Breast epithelium (tissue), 4 donors: ENCODE measurements around the gene PROK1. TPM values are rescaled to one million over a fixed set of nuclear protein-coding genes. Genes with fewer than 3 reads are reported as not detected.

Experiments
- DNase-seq, 2 donors: peaks; one replicate each; pipeline ENCODE4 v3.0.0-alpha.2; 2019; ENCODE audit warnings: low spot score in 2 of 2
- H3K27ac ChIP-seq, 2 donors: fragments of 200-600 bp; sonication (generic) in 1 of 2; one replicate each; pipeline ENCODE4 v1.5.1; 2016 to 2019; ENCODE audit warnings: mild to moderate bottlenecking in 1 of 2
- H3K27me3 ChIP-seq, 2 donors: fragments of 200-600 bp; sonication (generic) in 1 of 2; one replicate each; pipeline versions ENCODE4 v1.5.1 to v1.6.0; 2017 to 2019; ENCODE audit warnings: control low read depth in 1 of 2, mild to moderate bottlenecking in 1 of 2
- H3K36me3 ChIP-seq: fragments of 200-600 bp; one replicate; pipeline ENCODE4 v1.5.1; 2019
- H3K4me1 ChIP-seq, 2 donors: fragments of 200-600 bp; sonication (generic); one replicate each; pipeline ENCODE4 v1.5.1; 2016 to 2019; ENCODE audit warnings: control low read depth in 1 of 2
- H3K4me3 ChIP-seq, 3 donors: fragments of 200-600 bp; sonication (generic); 1 replicate in 2 of 3; 2 replicates in 1 of 3; pipeline ENCODE4 v1.5.1; 2016 to 2019; ENCODE audit warnings: mild to moderate bottlenecking in 3 of 3, moderate library complexity in 2 of 3
- H3K9me3 ChIP-seq, 2 donors: fragments of 200-600 bp; sonication (generic) in 1 of 2; one replicate each; pipeline ENCODE4 v1.5.1; 2016 to 2019; ENCODE audit warnings: control low read depth in 1 of 2
- POLR2A ChIP-seq: fragments of 450-650 bp; IDR thresholded peaks from one replicate; pipeline ENCODE4 v1.6.1; 2016; ENCODE audit warnings: antibody characterized with exemption, mild to moderate bottlenecking, moderate library complexity
- POLR2AphosphoS5 ChIP-seq, 3 donors: sonication (generic); formaldehyde crosslinking; IDR thresholded peaks; one replicate each; pipeline ENCODE4 v1.6.1; 2017; ENCODE audit warnings: antibody characterized with exemption in 3 of 3
- intact Hi-C: fragments of 100-400 bp; cut with DNase I; formaldehyde crosslinking; loops from one replicate; pipeline ENCODE4 v1.15.1; 2023; ENCODE audit warnings: low total_unique reads
- total RNA-seq, 3 donors: library from RNA; depleted of rRNA; stranded (reverse); fragments of >200 nt; gene quantifications; one replicate each; pipeline ENCODE4 v1.1.0, GENCODE V29; 2016
- TF ChIP-seq, protein P1 (sequence below), 3 donors: fragments of 450-650 bp; IDR thresholded peaks; one replicate each; pipeline ENCODE4 v1.5.1; 2016 to 2017; ENCODE audit warnings: antibody characterized with exemption in 3 of 3, mild to moderate bottlenecking in 3 of 3, moderate library complexity in 3 of 3

Gene PROK1
- total RNA-seq, 3 donors from 2014 or later, result 0.66 to 42.9 (median 0.73) TPM

GRCh38 chr1:110425612-110426152 lies 25.3 kb upstream of the PROK1 start:
- TF ChIP-seq POLR2A (no peak), POLR2AphosphoS5 (IDR thresholded peaks at IDR 0.05) (no peak)
- TF ChIP-seq, protein P1, sequence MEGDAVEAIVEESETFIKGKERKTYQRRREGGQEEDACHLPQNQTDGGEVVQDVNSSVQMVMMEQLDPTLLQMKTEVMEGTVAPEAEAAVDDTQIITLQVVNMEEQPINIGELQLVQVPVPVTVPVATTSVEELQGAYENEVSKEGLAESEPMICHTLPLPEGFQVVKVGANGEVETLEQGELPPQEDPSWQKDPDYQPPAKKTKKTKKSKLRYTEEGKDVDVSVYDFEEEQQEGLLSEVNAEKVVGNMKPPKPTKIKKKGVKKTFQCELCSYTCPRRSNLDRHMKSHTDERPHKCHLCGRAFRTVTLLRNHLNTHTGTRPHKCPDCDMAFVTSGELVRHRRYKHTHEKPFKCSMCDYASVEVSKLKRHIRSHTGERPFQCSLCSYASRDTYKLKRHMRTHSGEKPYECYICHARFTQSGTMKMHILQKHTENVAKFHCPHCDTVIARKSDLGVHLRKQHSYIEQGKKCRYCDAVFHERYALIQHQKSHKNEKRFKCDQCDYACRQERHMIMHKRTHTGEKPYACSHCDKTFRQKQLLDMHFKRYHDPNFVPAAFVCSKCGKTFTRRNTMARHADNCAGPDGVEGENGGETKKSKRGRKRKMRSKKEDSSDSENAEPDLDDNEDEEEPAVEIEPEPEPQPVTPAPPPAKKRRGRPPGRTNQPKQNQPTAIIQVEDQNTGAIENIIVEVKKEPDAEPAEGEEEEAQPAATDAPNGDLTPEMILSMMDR (IDR thresholded peaks at IDR 0.05), result no peak
- no peaks in the 10 kb centered on the region for H3K4me1 ChIP-seq
- H3K36me3 ChIP-seq, result no peaks in the 10 kb centered on the region
- no peak for DNase-seq
- intact Hi-C loops, result no loop called here
- no peaks in the 10 kb centered on the region for H3K9me3 ChIP-seq
- H3K27ac ChIP-seq, result no peak overlapping the region
- H3K27me3 ChIP-seq, result no peaks in the 10 kb centered on the region
- no peak overlapping the region for H3K4me3 ChIP-seq

GRCh38 chr1:110426854-110427253 lies 24.1 kb upstream of the PROK1 start:
- TF ChIP-seq, protein P1 (IDR thresholded peaks at IDR 0.05), result no peak
- TF ChIP-seq POLR2A (no peak), POLR2AphosphoS5 (IDR thresholded peaks at IDR 0.05) (no peak)

DNA sequence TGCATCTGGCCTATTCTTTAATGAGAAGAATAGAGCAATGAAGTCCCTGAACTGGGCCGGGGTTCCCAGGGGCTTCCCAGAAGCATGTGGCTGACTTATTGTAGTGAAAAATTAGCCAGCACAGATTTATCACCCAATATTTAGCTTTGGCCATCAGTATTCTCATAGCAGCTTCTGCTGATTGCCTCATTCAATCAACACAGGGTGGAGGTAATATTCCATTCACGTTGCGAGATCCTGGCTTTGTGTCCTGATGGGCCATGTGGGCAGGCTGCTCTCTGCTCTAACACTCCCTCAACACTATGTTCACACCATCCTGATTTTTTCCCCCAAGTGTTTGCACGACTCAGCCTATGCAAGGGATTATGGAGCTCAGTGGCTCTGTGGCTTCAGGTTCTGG lies 22.0 kb upstream of the PROK1 start:
- no peak for DNase-seq
- Histone ChIP-seq H3K36me3 (no peaks in the 10 kb centered on the region), H3K4me1 (no peaks in the 10 kb centered on the region), H3K27ac (no peak overlapping the region), H3K4me3 (no peak overlapping the region), H3K27me3 (no peaks in the 10 kb centered on the region), H3K9me3 (no peaks in the 10 kb centered on the region)
- intact Hi-C loops, result no loop called here
- no peak for TF ChIP-seq POLR2AphosphoS5 (IDR thresholded peaks at IDR 0.05)
- TF ChIP-seq, protein P1 (IDR thresholded peaks at IDR 0.05), result no peak
- no peak for TF ChIP-seq POLR2A

More at GRCh38 chr1:110426854-110427253, 24.1 kb upstream of the PROK1 start:
- no peaks in the 10 kb centered on the region for H3K4me1 ChIP-seq
- H3K27ac ChIP-seq, result no peak overlapping the region
- DNase-seq, result no peak
- H3K4me3 ChIP-seq, result no peak overlapping the region
- no peaks in the 10 kb centered on the region for H3K27me3 ChIP-seq
- H3K36me3 ChIP-seq, result no peaks in the 10 kb centered on the region
- no peaks in the 10 kb centered on the region for H3K9me3 ChIP-seq
- intact Hi-C loops, result no loop called here

GRCh38 chr1:110430366-110430765 lies 20.6 kb upstream of the PROK1 start:
- H3K27ac ChIP-seq, result no peak overlapping the region
- DNase-seq, result no peak
- TF ChIP-seq, protein P1 (IDR thresholded peaks at IDR 0.05), result no peak
- no peak for TF ChIP-seq POLR2A
- no peak for TF ChIP-seq POLR2AphosphoS5 (IDR thresholded peaks at IDR 0.05)
- H3K27me3 ChIP-seq, result no peaks in the 10 kb centered on the region
- no peaks in the 10 kb centered on the region for H3K36me3 ChIP-seq
- H3K4me3 ChIP-seq, result no peak overlapping the region
- H3K4me1 ChIP-seq, result no peaks in the 10 kb centered on the region
- intact Hi-C loops, result no loop called here
- no peaks in the 10 kb centered on the region for H3K9me3 ChIP-seq

DNA sequence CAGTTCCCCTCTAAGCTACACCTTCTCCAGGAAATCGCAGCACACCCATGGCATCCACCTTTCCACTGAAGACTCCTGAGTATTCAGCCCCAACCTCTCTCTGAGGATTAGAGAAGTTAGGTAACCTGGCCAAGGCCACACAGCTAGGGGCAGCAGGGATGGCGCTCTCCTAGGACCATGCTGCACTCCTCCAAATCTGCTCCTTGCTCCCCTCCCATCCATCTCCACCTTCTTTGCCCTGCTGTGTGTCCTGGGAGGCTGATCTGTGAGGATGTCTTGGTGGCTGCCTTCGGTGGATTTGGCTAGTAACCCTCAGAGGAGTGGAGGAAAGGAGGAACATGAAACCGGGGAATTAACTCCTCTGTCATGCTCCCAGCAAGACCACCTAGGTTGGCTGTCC lies 20.0 kb upstream of the PROK1 start:
- no peaks in the 10 kb centered on the region for H3K36me3 ChIP-seq
- H3K9me3 ChIP-seq, result no peaks in the 10 kb centered on the region
- H3K27me3 ChIP-seq, result no peaks in the 10 kb centered on the region
- no peak overlapping the region for H3K4me3 ChIP-seq
- no peak overlapping the region for H3K27ac ChIP-seq
- DNase-seq, result no peak
- no peaks in the 10 kb centered on the region for H3K4me1 ChIP-seq
- no peak for TF ChIP-seq POLR2AphosphoS5 (IDR thresholded peaks at IDR 0.05)
- intact Hi-C loops, result no loop called here

GRCh38 chr1:110433213-110433612 lies 17.7 kb upstream of the PROK1 start:
- no peak overlapping the region for H3K27ac ChIP-seq

More at GRCh38 chr1:110433213-110433612, 17.7 kb upstream of the PROK1 start:
- H3K27me3 ChIP-seq, result no peaks in the 10 kb centered on the region
- no peaks in the 10 kb centered on the region for H3K36me3 ChIP-seq
- intact Hi-C loops, result no loop called here
- TF ChIP-seq, protein P1 (IDR thresholded peaks at IDR 0.05), result no peak
- TF ChIP-seq POLR2A (no peak), POLR2AphosphoS5 (IDR thresholded peaks at IDR 0.05) (no peak)
- DNase-seq, result no peak
- H3K4me3 ChIP-seq, result no peak overlapping the region
- H3K4me1 ChIP-seq, result no peaks in the 10 kb centered on the region
- no peaks in the 10 kb centered on the region for H3K9me3 ChIP-seq
